ENCODE measurements around the gene ILF2.
A peak's percentile ranks its signal among the peaks of the same experiment; 100 is the strongest.
"Not testable (repeated sequence)": the region's sequence is repeated elsewhere in the genome, so short reads cannot be mapped to it uniquely, and the experiment has no call there.

The ILF2 gene

DNA sequence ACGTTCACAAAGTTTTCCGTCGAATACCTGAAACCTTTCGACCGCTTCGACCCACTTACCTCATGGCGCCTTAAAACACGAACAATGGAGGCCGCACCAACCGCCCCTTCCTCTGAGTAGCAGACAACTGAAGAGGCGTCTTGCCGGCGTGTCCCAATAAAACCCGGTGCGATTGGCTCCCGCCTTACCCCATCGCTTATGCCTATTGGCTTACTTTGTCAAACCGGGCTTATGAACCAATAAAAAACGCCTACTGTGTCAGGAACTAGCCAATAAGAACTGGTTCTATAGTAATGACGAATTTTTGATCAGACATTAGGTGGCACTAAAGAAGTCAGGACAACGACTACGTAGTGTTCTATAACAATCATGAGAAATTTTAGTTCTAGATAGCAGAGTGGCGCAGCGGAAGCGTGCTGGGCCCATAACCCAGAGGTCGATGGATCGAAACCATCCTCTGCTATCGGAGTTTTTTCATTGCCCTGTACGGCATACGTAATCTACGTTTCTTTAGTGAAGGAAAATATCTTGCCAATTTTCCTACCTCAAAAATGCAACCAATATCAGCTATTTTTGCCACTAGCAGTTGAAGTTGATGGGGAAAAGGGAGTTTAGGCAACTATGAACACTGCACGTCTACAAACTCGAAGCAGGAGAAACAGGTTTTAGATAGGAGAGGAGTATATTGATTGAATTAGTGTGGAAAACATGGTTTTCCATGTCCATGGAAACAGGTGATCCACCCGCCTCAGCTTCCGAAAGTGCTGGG lies at the start of gene ILF2:
Gene ILF2 (minus strand): TSS at position 135 of the 769 bp plus-strand sequence. CDS start 71 bp downstream, at position 64.
- DNase-seq: peak; percentile 100

- no peak for DNase-seq
These were observed 46.5 kb upstream of the ILF2 start for GRCh38 chr1:153717330-153717729.

GRCh38 chr1:153716211-153716610 lies 45.4 kb upstream of the ILF2 start:
- not testable (repeated sequence) for DNase-seq

DNA sequence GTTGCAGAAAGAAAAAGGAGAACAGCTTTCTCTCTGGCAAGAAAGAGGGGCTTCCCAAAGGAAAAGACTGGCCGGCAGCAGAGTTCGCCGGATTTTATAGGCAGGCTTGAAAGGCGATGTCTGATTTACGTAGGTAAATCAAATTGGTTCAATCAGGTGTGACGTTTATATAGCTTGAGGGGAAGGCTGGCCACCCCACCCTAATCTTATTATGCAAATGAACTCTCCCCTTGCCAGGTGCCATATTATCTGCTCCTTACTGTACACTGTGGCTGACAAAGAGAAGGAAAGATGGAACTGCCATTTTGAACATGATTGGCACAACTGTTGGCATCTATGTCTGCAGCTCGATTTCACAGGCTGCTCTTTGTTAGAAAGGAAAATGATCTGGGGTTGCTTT lies 40.2 kb upstream of the ILF2 start:
- DNase-seq: no peak

- DNase-seq: no peak
These were observed 34.7 kb upstream of the ILF2 start for GRCh38 chr1:153705484-153705883.

DNA sequence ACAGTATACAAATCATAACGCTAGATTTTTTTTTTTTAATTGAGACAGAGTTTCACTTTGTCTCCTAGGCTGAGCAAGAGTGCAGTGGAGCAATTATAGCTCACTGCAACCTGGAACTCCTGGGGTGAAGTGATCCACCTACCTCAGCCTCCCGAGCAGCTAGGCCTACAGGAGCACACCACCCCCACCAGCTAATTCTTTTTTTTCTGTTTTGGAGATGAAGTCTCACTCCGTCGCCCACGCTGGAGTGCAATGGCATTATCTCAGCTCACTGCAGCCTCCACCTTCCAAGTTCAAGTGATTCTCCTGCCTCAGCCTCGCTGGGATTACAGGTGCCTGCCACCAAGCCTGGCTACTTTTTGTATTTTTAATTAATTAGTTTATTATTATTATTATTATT lies 29.0 kb upstream of the ILF2 start:
- no peak for DNase-seq

DNA sequence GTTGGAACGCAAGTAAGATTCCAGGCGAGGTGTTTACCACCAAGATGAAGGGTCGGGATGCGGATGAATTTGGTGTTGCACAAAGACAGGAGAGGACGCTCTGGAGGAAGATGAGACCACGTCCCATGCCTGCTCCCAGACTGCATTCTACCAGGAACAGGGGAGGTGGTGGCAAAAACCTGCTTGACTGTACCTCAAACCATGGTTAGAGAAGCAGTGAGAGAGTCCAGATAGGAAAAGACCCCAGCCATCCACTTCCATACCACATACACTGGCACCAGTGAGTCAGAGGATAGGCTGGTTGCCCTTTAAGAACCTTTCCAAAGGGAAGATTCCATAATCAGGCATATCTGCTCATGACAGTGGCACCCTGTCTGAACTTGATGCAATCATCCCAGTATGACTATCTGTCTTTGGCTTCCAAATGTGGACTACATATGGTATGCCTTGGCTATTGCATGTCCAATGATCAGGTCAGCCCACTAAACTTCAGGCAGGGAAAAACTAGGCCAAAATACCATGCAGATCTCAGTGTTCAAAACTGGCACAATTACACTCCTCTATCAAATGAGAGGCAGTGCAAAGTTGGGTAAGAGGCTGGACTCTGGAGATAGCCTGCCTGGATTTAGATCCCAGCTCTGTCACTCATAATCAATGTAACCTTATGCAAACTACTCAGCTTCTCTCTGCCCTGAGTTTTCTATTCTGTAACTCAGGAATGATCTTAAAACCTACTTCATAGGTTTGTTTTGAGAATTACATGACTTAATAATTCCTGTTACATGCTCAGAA lies 28.3 kb upstream of the ILF2 start:
- no peak for DNase-seq

DNA sequence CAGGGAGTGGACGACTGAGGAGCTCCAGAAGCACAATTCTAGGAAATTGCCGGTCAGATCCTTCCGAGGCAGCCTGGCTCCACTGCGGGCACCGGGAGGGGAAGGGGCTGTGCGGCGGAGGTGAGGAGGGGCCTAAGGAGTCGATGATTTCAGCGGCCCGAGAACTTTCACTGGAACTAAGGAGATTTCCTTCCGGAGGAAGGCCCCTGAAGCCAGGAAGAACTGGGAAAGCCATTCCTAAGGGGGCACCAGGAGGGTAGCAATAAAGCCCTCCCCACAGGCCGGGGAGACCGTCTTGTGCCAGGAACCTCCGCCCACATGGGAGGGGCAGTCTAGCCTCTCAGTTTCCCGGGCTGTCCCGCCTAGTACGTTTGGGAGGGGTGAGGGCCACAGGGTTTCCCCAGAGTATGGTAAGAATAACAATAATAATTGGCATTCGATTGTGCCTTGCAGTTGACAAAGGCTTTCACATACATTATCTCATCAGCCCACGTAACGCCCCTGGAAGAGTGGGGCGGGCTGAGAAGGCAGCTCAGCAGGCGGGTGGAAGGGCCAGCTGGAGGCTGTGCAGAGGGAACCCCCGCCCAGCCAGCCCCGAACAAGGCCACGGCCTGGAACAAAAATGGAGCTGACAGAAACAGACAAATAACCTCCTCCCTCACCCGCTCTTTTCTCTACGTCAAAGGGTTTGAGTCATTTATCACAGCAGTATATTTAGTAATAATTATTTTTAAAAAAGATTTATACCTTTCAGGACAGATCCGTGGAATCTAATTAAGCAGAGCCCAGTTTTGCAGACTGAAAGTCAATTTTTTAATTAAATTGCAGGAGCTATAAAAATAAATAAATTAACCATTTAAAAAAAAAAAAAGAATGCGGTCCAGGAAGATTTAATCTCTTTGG lies 27.5 kb upstream of the ILF2 start:
- DNase-seq: peak in 1 of 2 experiments; percentile 10

DNA sequence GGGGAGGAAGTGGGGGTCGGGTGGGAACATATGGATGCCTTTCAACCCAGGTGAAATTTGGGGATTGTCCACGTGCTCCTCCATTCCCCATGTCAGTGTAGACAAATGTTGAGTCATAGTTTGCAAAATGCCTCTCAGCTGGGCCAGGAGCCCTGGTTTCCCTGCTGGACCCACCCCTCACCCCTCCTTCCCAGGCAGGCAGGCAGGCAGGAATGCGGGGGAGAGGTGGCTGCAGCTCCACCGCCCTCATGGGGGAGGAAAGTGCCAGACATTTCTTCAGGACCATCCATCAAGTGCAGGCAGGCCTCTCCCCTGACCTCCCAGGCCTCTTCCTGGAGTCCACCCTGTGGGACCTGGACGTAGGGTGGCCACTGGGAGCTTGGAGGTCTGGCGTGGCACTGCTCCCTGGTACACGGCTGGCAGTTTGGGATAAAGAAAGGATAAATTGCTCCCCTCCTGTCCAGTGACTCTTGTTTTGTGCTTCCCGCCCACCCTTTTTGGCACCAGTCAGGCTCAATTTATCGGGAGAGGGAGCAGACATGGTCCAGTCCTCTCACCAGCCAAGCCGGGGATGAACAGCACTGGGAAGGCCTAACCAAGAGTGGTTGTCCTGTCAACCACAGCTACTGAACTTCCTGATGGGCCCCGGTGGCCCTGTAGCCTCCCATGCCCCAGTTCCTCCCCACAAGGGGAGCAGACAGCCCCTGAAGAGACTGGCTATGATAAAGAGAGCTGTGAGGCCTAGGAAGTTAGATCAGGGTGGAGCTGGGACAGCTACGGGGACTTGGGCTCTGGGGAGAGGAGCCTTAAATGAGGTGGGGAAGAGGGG lies 26.6 kb upstream of the ILF2 start:
- DNase-seq: no peak

DNA sequence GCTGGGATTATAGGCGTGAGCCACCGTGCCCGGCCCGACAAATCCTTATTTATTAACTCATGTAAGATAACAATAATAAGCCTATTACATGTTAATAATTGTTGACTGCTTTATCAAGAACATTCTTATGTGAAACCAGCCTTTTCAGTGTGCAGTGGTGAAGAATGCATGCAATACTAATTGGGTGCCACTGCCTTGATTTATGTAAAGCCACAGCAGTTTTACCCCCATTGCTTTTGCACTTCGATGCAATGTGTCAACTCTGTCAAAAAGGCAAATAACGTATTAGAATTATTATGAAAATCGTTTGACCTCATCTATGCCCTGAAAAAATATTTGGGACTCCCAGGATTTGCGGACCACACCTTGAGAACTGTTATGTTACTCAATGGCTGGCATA lies 25.9 kb upstream of the ILF2 start:
- no peak for DNase-seq

GRCh38 chr1:153693466-153693865 lies 22.7 kb upstream of the ILF2 start:
- DNase-seq: no peak

DNA sequence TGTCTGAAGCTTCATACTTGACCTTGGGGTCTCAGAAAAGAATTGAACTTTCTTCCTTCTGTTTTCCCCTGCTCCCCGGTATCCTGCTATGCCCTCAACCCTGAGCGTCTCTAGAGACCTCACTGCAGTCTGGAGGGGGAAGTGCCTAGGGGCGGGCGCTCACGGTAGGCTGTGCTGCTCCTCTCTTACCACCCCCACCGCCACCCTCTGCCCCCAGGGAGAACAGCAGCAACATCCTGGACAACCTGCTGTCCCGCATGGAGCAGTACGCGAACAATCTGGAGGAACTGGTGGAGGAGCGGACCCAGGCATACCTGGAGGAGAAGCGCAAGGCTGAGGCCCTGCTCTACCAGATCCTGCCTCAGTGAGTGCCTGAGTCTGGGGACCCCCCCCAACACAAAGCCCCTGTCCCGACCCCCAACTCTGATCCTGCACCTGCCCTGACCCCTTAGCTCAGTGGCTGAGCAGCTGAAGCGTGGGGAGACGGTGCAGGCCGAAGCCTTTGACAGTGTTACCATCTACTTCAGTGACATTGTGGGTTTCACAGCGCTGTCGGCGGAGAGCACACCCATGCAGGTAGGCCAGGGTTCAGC lies 18.0 kb upstream of the ILF2 start:
- DNase-seq: no peak

GRCh38 chr1:153688276-153688675 lies 17.5 kb upstream of the ILF2 start:
- DNase-seq: no peak

GRCh38 chr1:153687346-153688125 lies 16.7 kb upstream of the ILF2 start:
- no peak for DNase-seq

- no peak for DNase-seq
These were observed 14.9 kb upstream of the ILF2 start for GRCh38 chr1:153685544-153686340.

DNA sequence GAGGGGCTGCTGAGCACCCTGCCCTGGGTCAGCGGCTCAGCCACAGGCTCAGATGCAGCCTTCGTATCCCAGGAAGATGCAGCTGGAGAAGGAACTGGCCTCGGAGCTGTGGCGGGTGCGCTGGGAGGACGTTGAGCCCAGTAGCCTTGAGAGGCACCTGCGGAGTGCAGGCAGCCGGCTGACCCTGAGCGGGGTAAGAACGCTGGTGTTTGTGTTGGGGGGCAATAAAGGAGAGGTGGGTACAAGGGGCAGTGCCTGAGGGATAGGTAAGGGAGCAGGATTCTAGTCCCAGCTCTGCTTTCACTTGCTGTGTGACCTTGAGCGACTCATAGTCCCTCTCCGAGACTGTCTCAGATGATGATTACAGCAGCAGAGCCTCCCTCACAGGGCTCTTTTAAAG lies 14.1 kb upstream of the ILF2 start:
- DNase-seq: no peak

DNA sequence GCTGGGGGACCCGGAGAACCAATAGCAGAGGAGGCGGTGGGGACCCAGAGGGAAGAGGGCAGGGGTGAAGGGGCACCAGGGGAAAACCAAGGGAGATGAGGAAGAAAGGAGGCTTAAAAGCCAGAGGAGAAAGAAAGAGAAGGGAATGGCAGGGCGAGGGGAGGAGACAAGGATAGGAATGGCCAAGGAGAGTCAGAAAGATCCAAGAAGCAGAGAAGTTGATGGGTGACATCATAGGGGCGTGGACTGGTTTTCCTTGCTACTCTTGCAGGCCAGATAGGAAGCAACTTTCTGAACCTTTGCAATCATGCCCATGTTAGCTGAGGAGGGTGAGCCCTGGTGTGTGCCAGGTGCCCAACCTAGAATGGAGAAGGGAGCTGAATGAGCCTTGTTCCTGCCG lies 13.1 kb upstream of the ILF2 start:
- no peak for DNase-seq

DNA sequence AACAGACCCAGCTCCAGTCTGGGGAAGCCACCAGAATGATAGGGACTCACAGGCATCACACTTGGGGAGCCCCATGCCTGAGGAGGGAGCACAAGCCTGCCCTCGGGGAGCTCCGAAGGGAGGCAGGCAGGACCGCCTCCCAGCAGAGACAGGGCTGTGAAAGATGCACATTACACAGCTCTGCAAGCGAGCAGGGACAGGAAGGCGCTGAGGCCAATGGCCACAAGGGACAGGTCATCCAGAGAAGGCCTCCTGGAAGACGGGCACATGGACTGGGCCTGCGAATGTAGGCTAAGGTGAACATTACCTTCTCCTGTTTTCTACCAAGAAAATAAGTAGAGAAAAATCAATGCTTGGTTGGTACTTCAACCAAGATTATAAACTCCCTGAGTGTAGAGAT lies 11.9 kb upstream of the ILF2 start:
- no peak for DNase-seq

DNA sequence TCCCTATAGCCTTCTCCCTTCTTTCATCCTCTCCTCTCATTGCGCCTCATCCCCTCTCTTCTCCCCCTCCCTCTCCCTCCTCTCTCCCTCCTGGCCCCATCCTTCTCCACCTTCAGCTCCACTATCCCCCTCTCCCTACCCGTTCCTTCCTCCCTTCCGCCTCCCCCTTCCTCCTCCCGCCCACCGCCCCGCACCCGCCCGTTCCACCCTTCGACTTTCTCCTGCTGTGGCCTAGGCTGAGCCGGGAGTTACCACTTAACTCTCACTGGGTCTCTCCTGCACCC lies 9.3 kb upstream of the ILF2 start:
- DNase-seq: no peak

- DNase-seq: no peak
These were observed 8.7 kb upstream of the ILF2 start for GRCh38 chr1:153679337-153680119.

All from NCI-H2081 (cell line).